Fibroblast of villous mesenchyme (primary cell): Measurements from ENCODE around the gene OR9Q1. TPM values are rescaled to one million over a fixed set of nuclear protein-coding genes. Genes with fewer than 3 reads are reported as not detected.

ENCODE experiments used
- DNase-seq: peaks from one replicate; pipeline ENCODE4 v3.0.0-alpha.2; 2010; ENCODE audit warnings: low read depth
- H3K4me3 ChIP-seq: 2 replicates; pipeline ENCODE4 v1.5.1; 2011; ENCODE audit warnings: low read depth, mild to moderate bottlenecking, low read length
- CTCF ChIP-seq: IDR thresholded peaks from 2 replicates; pipeline ENCODE4 v1.5.1; 2012; ENCODE audit warnings: low read depth, mild to moderate bottlenecking, low read length; ENCODE audit not compliant: insufficient read depth
- total RNA-seq: library from RNA; depleted of rRNA; stranded (reverse); fragments of >200 nt; gene quantifications from 2 replicates; pipeline ENCODE4 v1.2.3, GENCODE V29; 2012

The OR9Q1 gene
- total RNA-seq, 1 donor: not detected

DNA sequence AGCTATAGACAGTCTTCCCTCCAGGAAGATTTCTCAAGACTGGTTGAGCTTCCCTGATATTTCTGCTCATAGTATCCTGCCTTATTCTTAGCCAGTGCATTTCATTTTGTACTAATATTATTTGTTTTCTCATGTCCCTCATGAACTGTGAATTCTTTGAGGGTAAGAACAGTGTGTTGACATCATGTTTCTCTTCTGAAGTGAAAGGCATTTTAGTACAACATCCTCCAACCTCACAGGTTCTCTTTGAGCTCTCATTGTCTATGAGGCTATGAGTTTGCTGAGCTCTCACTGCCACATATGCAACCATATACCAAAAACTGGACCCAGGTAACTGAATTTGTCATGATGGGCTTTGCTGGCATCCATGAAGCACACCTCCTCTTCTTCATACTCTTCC is 7.0 kb downstream of the OR9Q1 start, which contains the start of gene OR6Q1:
OR6Q1 (plus strand) TSS at position 301 of the 400 bp plus-strand sequence; CDS start at position 301, 0 bp downstream.
- DNase-seq: no peak
- no peak for TF ChIP-seq CTCF
- no peak within 1 kb of the TSS for H3K4me3 ChIP-seq

- DNase-seq: no peak
- no peak overlapping the region for H3K4me3 ChIP-seq
- no peak for TF ChIP-seq CTCF
Measured at GRCh38 chr11:58034471-58034870, 10.8 kb downstream of the OR9Q1 start.

DNA sequence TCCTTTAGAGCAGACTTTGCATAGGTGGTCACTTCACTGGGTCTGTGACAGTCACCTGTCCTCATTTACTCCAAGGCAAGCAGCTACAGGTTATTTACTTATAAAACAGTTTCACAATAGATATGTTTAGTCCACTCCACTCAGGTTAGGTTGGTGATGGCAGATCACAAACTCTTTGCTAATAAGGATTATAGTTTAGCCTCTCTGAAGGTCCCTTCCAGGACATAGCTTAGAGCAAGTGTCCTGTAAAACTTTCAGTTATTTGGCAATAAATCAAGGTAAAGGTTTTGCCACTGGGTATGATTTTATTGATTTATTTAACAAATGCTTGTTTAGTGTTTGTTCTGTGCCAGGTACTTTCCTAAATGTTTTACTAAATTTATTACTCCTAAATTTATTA is 15.9 kb downstream of the OR9Q1 start:
- TF ChIP-seq CTCF: no peak
- no peak for DNase-seq
- H3K4me3 ChIP-seq: no peak overlapping the region

- no peak for DNase-seq
- TF ChIP-seq CTCF: no peak
- H3K4me3 ChIP-seq: no peak overlapping the region
Measured at GRCh38 chr11:58043379-58043778, 19.7 kb downstream of the OR9Q1 start.

DNA sequence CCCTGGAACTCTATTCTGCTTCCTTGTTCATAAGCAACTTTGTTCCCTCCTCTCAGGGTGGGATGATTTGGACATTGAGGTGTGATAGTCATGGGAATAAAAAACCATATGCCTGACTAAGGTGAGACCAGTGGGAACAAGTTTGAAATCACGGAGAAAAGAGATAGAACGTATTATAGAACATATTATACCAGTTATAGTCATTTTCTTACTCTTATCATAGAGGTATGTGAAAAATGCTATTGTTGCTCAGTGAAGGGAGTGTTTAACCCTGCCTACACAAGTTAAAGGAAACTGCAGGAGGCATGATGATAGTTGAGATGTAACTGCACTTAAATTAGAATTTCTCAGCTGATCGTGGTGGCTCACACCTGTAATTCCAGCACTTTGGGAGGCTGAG is 22.6 kb downstream of the OR9Q1 start:
- no peak for TF ChIP-seq CTCF
- H3K4me3 ChIP-seq: no peak overlapping the region
- no peak for DNase-seq

- no peak for TF ChIP-seq CTCF
- no peak overlapping the region for H3K4me3 ChIP-seq
- no peak for DNase-seq
Measured at GRCh38 chr11:58047818-58048217, 24.1 kb downstream of the OR9Q1 start.

- no peak for TF ChIP-seq CTCF
- H3K4me3 ChIP-seq: no peak overlapping the region
- DNase-seq: no peak
Measured at GRCh38 chr11:58055806-58056401, 32.2 kb downstream of the OR9Q1 start.
